Cardiac fibroblast (primary cell): Measurements from ENCODE around the gene ETAA1.
A peak's percentile ranks its signal among the peaks of the same experiment; 100 is the strongest.

ENCODE experiments used
- DNase-seq, 2 donors: peaks; one replicate each; pipeline versions ENCODE4 v3.0.0 to v3.0.0-alpha.2; 2010; ENCODE audit warnings: low read depth in 2 of 2
- H3K4me3 ChIP-seq, 2 donors: replicated peaks in 1 of 2; 1 replicate in 1 of 2; 2 replicates in 1 of 2; pipeline ENCODE4 v1.5.1; 2011; ENCODE audit warnings: low read depth in 2 of 2, low read length in 2 of 2, mild to moderate bottlenecking in 2 of 2, moderate library complexity in 1 of 2
- CTCF ChIP-seq: IDR thresholded peaks from one replicate; pipeline ENCODE4 v1.5.1; 2011; ENCODE audit warnings: low read depth, mild to moderate bottlenecking, low read length, inconsistent platforms

The ETAA1 gene

DNA sequence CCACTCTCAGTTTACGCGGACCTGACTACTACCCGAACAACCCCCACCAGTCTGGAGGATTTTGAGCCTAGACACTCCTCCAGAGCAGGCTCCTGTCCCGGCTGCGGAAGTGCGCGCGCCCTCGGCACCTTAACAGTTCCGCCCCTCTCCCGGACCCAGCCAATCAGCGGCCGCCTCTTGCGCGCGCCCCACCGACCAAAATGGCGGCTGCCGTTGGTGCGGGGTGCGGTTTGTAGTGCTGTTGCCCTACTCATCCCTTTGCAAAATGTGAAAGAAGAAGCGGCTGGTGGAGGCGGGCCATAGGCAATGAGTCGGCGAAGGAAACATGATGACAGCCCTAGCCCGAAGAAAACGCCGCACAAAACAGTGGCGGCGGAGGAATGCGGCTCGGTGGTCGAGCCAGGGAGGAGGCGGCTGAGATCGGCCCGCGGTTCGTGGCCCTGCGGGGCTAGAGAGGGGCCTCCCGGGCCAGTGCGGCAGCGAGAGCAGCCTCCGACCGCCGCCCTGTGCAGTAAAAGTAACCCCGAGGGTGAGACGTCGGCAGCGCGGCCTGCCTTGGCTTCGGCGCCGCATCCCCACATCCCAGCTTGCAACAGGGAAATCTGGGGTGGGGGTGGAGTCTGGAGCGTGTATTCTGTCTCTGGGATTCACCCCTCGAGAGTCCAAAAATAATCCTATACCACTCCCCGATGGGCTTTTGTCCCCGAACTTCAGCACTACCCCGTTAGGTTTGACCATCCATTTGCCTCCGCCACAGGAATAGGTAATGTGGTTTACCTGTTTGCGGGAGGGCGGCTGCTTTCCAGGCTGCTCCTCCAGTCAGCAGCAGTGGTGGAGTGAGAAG lies at the start of gene ETAA1:
Gene ETAA1, plus strand, starts transcription at position 191 of the 844 bp plus-strand sequence. Its CDS starts 116 bp downstream, at position 307.
- H3K4me3 ChIP-seq: peak within 1 kb of the TSS; percentile 75 to 83
- peak; percentile 93 to 94 for DNase-seq
- TF ChIP-seq CTCF: no peak

DNA sequence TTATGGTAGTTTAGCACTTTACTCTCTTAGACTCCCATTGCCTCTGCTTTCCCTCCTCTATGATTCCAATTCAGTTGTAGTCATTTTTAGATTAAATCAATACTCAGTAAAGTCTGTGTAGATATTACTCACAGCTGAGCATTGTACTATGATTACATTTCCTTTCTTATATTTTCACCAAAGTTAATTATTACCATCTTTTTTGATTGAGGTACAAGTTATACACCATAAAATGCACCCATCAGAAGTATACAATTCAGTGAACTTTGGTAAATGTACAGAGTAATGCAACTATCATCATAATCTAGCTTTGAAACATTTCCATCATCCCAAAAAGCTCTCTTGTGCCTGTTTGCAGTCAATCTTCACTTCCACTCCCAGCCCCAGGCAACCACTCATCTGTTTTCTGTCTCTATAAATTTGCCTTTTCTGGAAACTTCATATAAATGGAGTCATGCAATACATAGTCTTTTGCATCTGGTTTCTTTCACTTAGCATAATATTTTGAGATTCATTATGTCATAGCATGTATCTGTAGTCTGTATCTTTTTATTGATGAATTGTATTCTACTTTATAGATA lies 30.2 kb upstream of the ETAA1 start:
- no peak for DNase-seq
- no peak for TF ChIP-seq CTCF
- H3K4me3 ChIP-seq: no peak overlapping the region

DNA sequence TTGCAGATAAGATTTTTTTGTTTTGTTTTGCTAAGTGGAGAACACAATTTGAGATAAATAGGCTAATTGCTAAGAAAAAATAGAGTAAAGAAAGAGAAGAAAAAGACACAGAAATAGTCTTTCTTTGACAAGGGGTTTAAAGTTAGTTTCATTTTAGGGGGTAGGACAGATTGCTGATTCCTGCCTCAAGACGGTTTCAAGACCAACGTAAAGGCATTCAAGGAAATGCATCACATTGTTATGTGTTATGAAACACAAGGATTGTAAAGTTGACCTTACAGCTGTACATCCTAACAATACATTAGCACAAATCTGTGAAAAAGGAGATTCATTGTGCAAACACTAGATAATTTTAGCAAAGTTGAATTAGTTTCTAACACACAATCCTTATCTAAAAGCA lies 22.7 kb upstream of the ETAA1 start:
- peak; percentile 49 to 67 for DNase-seq
- TF ChIP-seq CTCF: no peak
- peak overlapping the region in 1 of 2 donors; percentile 20 for H3K4me3 ChIP-seq

- H3K4me3 ChIP-seq: no peak overlapping the region
- TF ChIP-seq CTCF: no peak
- DNase-seq: peak in 1 of 2 donors; percentile 24
Observed at GRCh38 chr2:67374949-67375348, 22.2 kb upstream of the ETAA1 start.

DNA sequence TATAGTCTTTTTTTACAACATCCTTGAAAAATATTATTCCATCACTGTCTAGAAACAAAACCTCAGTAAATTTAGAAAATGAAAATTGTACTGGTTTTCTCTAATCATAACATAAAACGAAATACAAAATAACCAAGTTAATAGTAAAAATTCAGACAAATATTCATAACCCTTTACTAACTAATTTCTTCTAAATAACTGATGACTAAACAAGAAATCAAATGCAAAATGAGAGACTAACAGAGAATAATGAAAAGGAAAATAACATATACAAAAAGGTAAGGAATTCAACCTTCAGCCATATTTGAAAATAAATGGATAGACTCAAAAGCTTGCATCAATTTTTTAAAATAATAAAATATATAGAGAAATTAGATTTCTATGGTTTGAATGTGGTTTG lies 18.6 kb upstream of the ETAA1 start:
- no peak for TF ChIP-seq CTCF
- no peak for DNase-seq
- no peak overlapping the region for H3K4me3 ChIP-seq

GRCh38 chr2:67379048-67379447 lies 18.1 kb upstream of the ETAA1 start:
- no peak for TF ChIP-seq CTCF
- no peak for DNase-seq
- H3K4me3 ChIP-seq: no peak overlapping the region
